DND-41 (cell line): ENCODE measurements around the gene CCDC158.

ENCODE experiments used
- EZH2 ChIP-seq: IDR thresholded peaks from 3 replicates; pipeline ENCODE4 v1.6.1; 2012; ENCODE audit warnings: borderline replicate concordance, low read depth, mild to moderate bottlenecking, moderate library complexity, low read length, inconsistent platforms; ENCODE audit not compliant: severe bottlenecking
- TF ChIP-seq, protein P1 (sequence below): IDR thresholded peaks from 2 replicates; pipeline ENCODE4 v1.5.1; 2012; ENCODE audit warnings: borderline replicate concordance, low read length, moderate library complexity, mild to moderate bottlenecking; ENCODE audit not compliant: poor library complexity, severe bottlenecking; ENCODE audit errors: extremely low read depth

- TF ChIP-seq EZH2, result no peak
- TF ChIP-seq, protein P1, sequence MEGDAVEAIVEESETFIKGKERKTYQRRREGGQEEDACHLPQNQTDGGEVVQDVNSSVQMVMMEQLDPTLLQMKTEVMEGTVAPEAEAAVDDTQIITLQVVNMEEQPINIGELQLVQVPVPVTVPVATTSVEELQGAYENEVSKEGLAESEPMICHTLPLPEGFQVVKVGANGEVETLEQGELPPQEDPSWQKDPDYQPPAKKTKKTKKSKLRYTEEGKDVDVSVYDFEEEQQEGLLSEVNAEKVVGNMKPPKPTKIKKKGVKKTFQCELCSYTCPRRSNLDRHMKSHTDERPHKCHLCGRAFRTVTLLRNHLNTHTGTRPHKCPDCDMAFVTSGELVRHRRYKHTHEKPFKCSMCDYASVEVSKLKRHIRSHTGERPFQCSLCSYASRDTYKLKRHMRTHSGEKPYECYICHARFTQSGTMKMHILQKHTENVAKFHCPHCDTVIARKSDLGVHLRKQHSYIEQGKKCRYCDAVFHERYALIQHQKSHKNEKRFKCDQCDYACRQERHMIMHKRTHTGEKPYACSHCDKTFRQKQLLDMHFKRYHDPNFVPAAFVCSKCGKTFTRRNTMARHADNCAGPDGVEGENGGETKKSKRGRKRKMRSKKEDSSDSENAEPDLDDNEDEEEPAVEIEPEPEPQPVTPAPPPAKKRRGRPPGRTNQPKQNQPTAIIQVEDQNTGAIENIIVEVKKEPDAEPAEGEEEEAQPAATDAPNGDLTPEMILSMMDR, result no peak
Observed at GRCh38 chr4:76401654-76402053, 19.3 kb downstream of the CCDC158 start.
